ENCODE results near the gene ZNF385C.

ZNF385C gene

GRCh38 chr17:42041619-42042018 lies 56.7 kb downstream of the ZNF385C start:
- no peak overlapping the region for H3K4me3 ChIP-seq (ENCODE audit: low read depth, low read length)
- no peaks in the 10 kb centered on the region for H3K4me1 ChIP-seq (ENCODE audit: control insufficient read depth, insufficient read depth, low read length)

GRCh38 chr17:42040818-42041217 lies 57.5 kb downstream of the ZNF385C start:
- no peaks in the 10 kb centered on the region for H3K9me3 ChIP-seq (ENCODE audit: control insufficient read depth, insufficient read depth, low read length)
- no peaks in the 10 kb centered on the region for H3K36me3 ChIP-seq (ENCODE audit: control insufficient read depth, insufficient read depth, low read length)
- H3K9ac ChIP-seq (ENCODE audit: low read depth, low read length) = no peak overlapping the region
- no peaks in the 10 kb centered on the region for H3K4me1 ChIP-seq (ENCODE audit: control insufficient read depth, insufficient read depth, low read length)
- no peak overlapping the region for H3K4me3 ChIP-seq (ENCODE audit: low read depth, low read length)
- no peaks in the 10 kb centered on the region for H3K27me3 ChIP-seq (ENCODE audit: control insufficient read depth, insufficient read depth, low read length)
- no peak overlapping the region for H3K27ac ChIP-seq (ENCODE audit: low read depth, low read length)

More at GRCh38 chr17:42041619-42042018, 56.7 kb downstream of the ZNF385C start:
- H3K27me3 ChIP-seq (ENCODE audit: control insufficient read depth, insufficient read depth, low read length) = no peaks in the 10 kb centered on the region
- H3K36me3 ChIP-seq (ENCODE audit: control insufficient read depth, insufficient read depth, low read length) = no peaks in the 10 kb centered on the region
- no peak overlapping the region for H3K27ac ChIP-seq (ENCODE audit: low read depth, low read length)
- no peaks in the 10 kb centered on the region for H3K9me3 ChIP-seq (ENCODE audit: control insufficient read depth, insufficient read depth, low read length)
- no peak overlapping the region for H3K9ac ChIP-seq (ENCODE audit: low read depth, low read length)

GRCh38 chr17:42039794-42040763 lies 58.2 kb downstream of the ZNF385C start:
- Histone ChIP-seq H3K27ac (ENCODE audit: low read depth, low read length) (no peak overlapping the region), H3K27me3 (ENCODE audit: control insufficient read depth, insufficient read depth, low read length) (no peaks in the 10 kb centered on the region), H3K4me3 (ENCODE audit: low read depth, low read length) (no peak overlapping the region)

GRCh38 chr17:42038221-42038973 lies 59.9 kb downstream of the ZNF385C start:
- H3K9ac ChIP-seq (ENCODE audit: low read depth, low read length) = no peak overlapping the region
- no peaks in the 10 kb centered on the region for H3K36me3 ChIP-seq (ENCODE audit: control insufficient read depth, insufficient read depth, low read length)
- H3K27ac ChIP-seq (ENCODE audit: low read depth, low read length) = no peak overlapping the region
- H3K27me3 ChIP-seq (ENCODE audit: control insufficient read depth, insufficient read depth, low read length) = no peaks in the 10 kb centered on the region
- H3K4me1 ChIP-seq (ENCODE audit: control insufficient read depth, insufficient read depth, low read length) = no peaks in the 10 kb centered on the region
- no peak overlapping the region for H3K4me3 ChIP-seq (ENCODE audit: low read depth, low read length)
- H3K9me3 ChIP-seq (ENCODE audit: control insufficient read depth, insufficient read depth, low read length) = no peaks in the 10 kb centered on the region

More at GRCh38 chr17:42039794-42040763, 58.2 kb downstream of the ZNF385C start:
- no peaks in the 10 kb centered on the region for H3K36me3 ChIP-seq (ENCODE audit: control insufficient read depth, insufficient read depth, low read length)
- no peak overlapping the region for H3K9ac ChIP-seq (ENCODE audit: low read depth, low read length)
- H3K9me3 ChIP-seq (ENCODE audit: control insufficient read depth, insufficient read depth, low read length) = no peaks in the 10 kb centered on the region
- no peaks in the 10 kb centered on the region for H3K4me1 ChIP-seq (ENCODE audit: control insufficient read depth, insufficient read depth, low read length)

- H3K27ac ChIP-seq (ENCODE audit: low read depth, low read length) = no peak overlapping the region
- H3K9ac ChIP-seq (ENCODE audit: low read depth, low read length) = no peak overlapping the region
- H3K4me3 ChIP-seq (ENCODE audit: low read depth, low read length) = no peak overlapping the region
- no peaks in the 10 kb centered on the region for H3K36me3 ChIP-seq (ENCODE audit: control insufficient read depth, insufficient read depth, low read length)
- H3K9me3 ChIP-seq (ENCODE audit: control insufficient read depth, insufficient read depth, low read length) = no peaks in the 10 kb centered on the region
- H3K4me1 ChIP-seq (ENCODE audit: control insufficient read depth, insufficient read depth, low read length) = no peaks in the 10 kb centered on the region
- no peaks in the 10 kb centered on the region for H3K27me3 ChIP-seq (ENCODE audit: control insufficient read depth, insufficient read depth, low read length)
These were observed 64.2 kb downstream of the ZNF385C start for GRCh38 chr17:42034059-42034458.

- Histone ChIP-seq H3K4me1 (ENCODE audit: control insufficient read depth, insufficient read depth, low read length) (peaks cover 9% of the 10 kb centered on the region; the same call in 1 of the 2 replicates), H3K9ac (ENCODE audit: low read depth, low read length) (no peak overlapping the region), H3K9me3 (ENCODE audit: control insufficient read depth, insufficient read depth, low read length) (no peaks in the 10 kb centered on the region), H3K36me3 (ENCODE audit: control insufficient read depth, insufficient read depth, low read length) (no peaks in the 10 kb centered on the region), H3K27me3 (ENCODE audit: control insufficient read depth, insufficient read depth, low read length) (no peaks in the 10 kb centered on the region), H3K4me3 (ENCODE audit: low read depth, low read length) (no peak overlapping the region), H3K27ac (ENCODE audit: low read depth, low read length) (no peak overlapping the region)
These were observed 66.7 kb downstream of the ZNF385C start for GRCh38 chr17:42031584-42031983.

- no peak overlapping the region for H3K9ac ChIP-seq (ENCODE audit: low read depth, low read length)
- H3K27ac ChIP-seq (ENCODE audit: low read depth, low read length) = peak overlapping the region; percentile 56
These were observed 69.5 kb downstream of the ZNF385C start for GRCh38 chr17:42028791-42029127.

GRCh38 chr17:42027961-42028790 lies 70.1 kb downstream of the ZNF385C start:
- H3K4me1 ChIP-seq (ENCODE audit: control insufficient read depth, insufficient read depth, low read length) = peaks cover 9% of the 10 kb centered on the region; the same call in 1 of the 2 replicates

More at GRCh38 chr17:42028791-42029127, 69.5 kb downstream of the ZNF385C start:
- no peaks in the 10 kb centered on the region for H3K27me3 ChIP-seq (ENCODE audit: control insufficient read depth, insufficient read depth, low read length)
- H3K9me3 ChIP-seq (ENCODE audit: control insufficient read depth, insufficient read depth, low read length) = no peaks in the 10 kb centered on the region
- H3K4me1 ChIP-seq (ENCODE audit: control insufficient read depth, insufficient read depth, low read length) = peaks cover 9% of the 10 kb centered on the region; the same call in 1 of the 2 replicates
- no peak overlapping the region for H3K4me3 ChIP-seq (ENCODE audit: low read depth, low read length)
- peaks cover 6% of the 10 kb centered on the region for H3K36me3 ChIP-seq (ENCODE audit: control insufficient read depth, insufficient read depth, low read length)

GRCh38 chr17:42027590-42027889 lies 70.7 kb downstream of the ZNF385C start:
- Histone ChIP-seq H3K27me3 (ENCODE audit: control insufficient read depth, insufficient read depth, low read length) (no peaks in the 10 kb centered on the region), H3K4me1 (ENCODE audit: control insufficient read depth, insufficient read depth, low read length) (peaks cover 9% of the 10 kb centered on the region; the same call in 1 of the 2 replicates), H3K36me3 (ENCODE audit: control insufficient read depth, insufficient read depth, low read length) (peaks cover 19% of the 10 kb centered on the region), H3K4me3 (ENCODE audit: low read depth, low read length) (no peak overlapping the region), H3K27ac (ENCODE audit: low read depth, low read length) (no peak overlapping the region), H3K9me3 (ENCODE audit: control insufficient read depth, insufficient read depth, low read length) (no peaks in the 10 kb centered on the region), H3K9ac (ENCODE audit: low read depth, low read length) (no peak overlapping the region)

More at GRCh38 chr17:42027961-42028790, 70.1 kb downstream of the ZNF385C start:
- Histone ChIP-seq H3K36me3 (ENCODE audit: control insufficient read depth, insufficient read depth, low read length) (peaks cover 12% of the 10 kb centered on the region), H3K27ac (ENCODE audit: low read depth, low read length) (peak overlapping the region; percentile 56), H3K27me3 (ENCODE audit: control insufficient read depth, insufficient read depth, low read length) (no peaks in the 10 kb centered on the region), H3K9me3 (ENCODE audit: control insufficient read depth, insufficient read depth, low read length) (no peaks in the 10 kb centered on the region), H3K9ac (ENCODE audit: low read depth, low read length) (no peak overlapping the region), H3K4me3 (ENCODE audit: low read depth, low read length) (no peak overlapping the region)

- H3K27ac ChIP-seq (ENCODE audit: low read depth, low read length) = no peak overlapping the region
- H3K9me3 ChIP-seq (ENCODE audit: control insufficient read depth, insufficient read depth, low read length) = no peaks in the 10 kb centered on the region
- H3K36me3 ChIP-seq (ENCODE audit: control insufficient read depth, insufficient read depth, low read length) = peaks cover 24% of the 10 kb centered on the region
- H3K9ac ChIP-seq (ENCODE audit: low read depth, low read length) = no peak overlapping the region
- H3K4me3 ChIP-seq (ENCODE audit: low read depth, low read length) = no peak overlapping the region
- no peaks in the 10 kb centered on the region for H3K27me3 ChIP-seq (ENCODE audit: control insufficient read depth, insufficient read depth, low read length)
- peaks cover 9% of the 10 kb centered on the region; the same call in 1 of the 2 replicates for H3K4me1 ChIP-seq (ENCODE audit: control insufficient read depth, insufficient read depth, low read length)
These were observed 71.2 kb downstream of the ZNF385C start for GRCh38 chr17:42026857-42027589.

Measured in HUES48 (cell line).